Ascending aorta (tissue), 2 donors: Measurements from ENCODE around the gene AGTR1. TPM values are rescaled to one million over a fixed set of nuclear protein-coding genes. Genes with fewer than 3 reads are reported as not detected.
A peak's percentile ranks its signal among the peaks of the same experiment; 100 is the strongest.

Experiments
- DNase-seq, 2 donors: peaks; one replicate each; pipeline ENCODE4 v3.0.0-alpha.2; 2019; ENCODE audit warnings: low spot score in 2 of 2
- H3K27ac ChIP-seq, 2 donors: fragments of 200-600 bp; sonication (generic); one replicate each; pipeline ENCODE4 v1.5.1; 2016 to 2017; ENCODE audit warnings: mild to moderate bottlenecking in 1 of 2
- H3K27me3 ChIP-seq: fragments of 200-600 bp; sonication (generic); one replicate; pipeline ENCODE4 v1.5.1; 2017
- H3K36me3 ChIP-seq, 2 donors: fragments of 200-600 bp; sonication (generic); one replicate each; pipeline ENCODE4 v1.5.1; 2016
- H3K4me1 ChIP-seq, 2 donors: fragments of 200-600 bp; sonication (generic); one replicate each; pipeline ENCODE4 v1.5.1; 2016 to 2017; ENCODE audit warnings: mild to moderate bottlenecking in 1 of 2
- H3K4me3 ChIP-seq, 2 donors: fragments of 200-600 bp; sonication (generic); one replicate each; pipeline ENCODE4 v1.5.1; 2016 to 2017; ENCODE audit warnings: mild to moderate bottlenecking in 1 of 2
- H3K9me3 ChIP-seq, 2 donors: fragments of 200-600 bp; sonication (generic); one replicate each; pipeline ENCODE4 v1.5.1; 2016
- CTCF ChIP-seq, 3 experiments: fragments of 200-600 bp in 2 of 3; fragments of 450-650 bp in 1 of 3; sonication (generic) in 2 of 3; IDR thresholded peaks; one replicate each; pipeline ENCODE4 v1.5.1; 2016 to 2019; ENCODE audit warnings: antibody characterized with exemption in 3 of 3, mild to moderate bottlenecking in 1 of 3, moderate library complexity in 1 of 3
- intact Hi-C: fragments of 100-400 bp; cut with DNase I; formaldehyde crosslinking; loops from one replicate; pipeline ENCODE4 v1.15.1; 2023
- total RNA-seq: library from RNA; depleted of rRNA; stranded (reverse); fragments of >200 nt; gene quantifications from one replicate; pipeline ENCODE4 v1.1.0, GENCODE V29; 2016

Gene AGTR1
- 20.0 TPM for total RNA-seq

- H3K4me1 ChIP-seq: no peaks in the 10 kb centered on the region
- no peak for TF ChIP-seq CTCF (IDR thresholded peaks at IDR 0.05)
- H3K36me3 ChIP-seq: no peaks in the 10 kb centered on the region
- DNase-seq: peak in 1 of 2 donors; percentile 78
- no peaks in the 10 kb centered on the region for H3K27me3 ChIP-seq
- intact Hi-C loops: loop anchor here (1.0 kb wide), 1 partner anchor 50 kb away; no protein-coding TSS in a partner anchor
- H3K27ac ChIP-seq: peak within 1 kb of the TSS; percentile 1 to 58
- H3K4me3 ChIP-seq: peak within 1 kb of the TSS; percentile 73 to 78
- H3K9me3 ChIP-seq: no peaks in the 10 kb centered on the region
Observed at GRCh38 chr3:148697306-148698189, at the start of gene AGTR1. Gene AGTR1 (plus strand): TSS chr3:148697903. CDS start chr3:148741036, 43,133 bp downstream.

- intact Hi-C loops: no loop called here
- Histone ChIP-seq H3K27me3 (no peaks in the 10 kb centered on the region), H3K27ac (peak overlapping the region; percentile 30 to 52), H3K4me1 (peaks cover 0 to 7% of the 10 kb centered on the region in 2 donors), H3K36me3 (no peaks in the 10 kb centered on the region), H3K9me3 (no peaks in the 10 kb centered on the region), H3K4me3 (no peak overlapping the region)
- TF ChIP-seq CTCF (IDR thresholded peaks at IDR 0.05): no peak
- DNase-seq: no peak
Observed at GRCh38 chr3:148648685-148649352, 48.9 kb upstream of the AGTR1 start.

- H3K4me1 ChIP-seq: peaks cover 0 to 7% of the 10 kb centered on the region in 2 donors
- H3K27me3 ChIP-seq: no peaks in the 10 kb centered on the region
- no peaks in the 10 kb centered on the region for H3K9me3 ChIP-seq
- H3K4me3 ChIP-seq: no peak overlapping the region
- no peak overlapping the region for H3K27ac ChIP-seq
- DNase-seq: no peak
- no peaks in the 10 kb centered on the region for H3K36me3 ChIP-seq
- no peak for TF ChIP-seq CTCF (IDR thresholded peaks at IDR 0.05)
- intact Hi-C loops: loop anchor here (5.0 kb wide), 1 partner anchor 69 kb away; no protein-coding TSS in a partner anchor
Observed at GRCh38 chr3:148651549-148651948, 46.2 kb upstream of the AGTR1 start.

GRCh38 chr3:148654433-148654832 is 43.3 kb upstream of the AGTR1 start:
- DNase-seq: no peak
- Histone ChIP-seq H3K27me3 (no peaks in the 10 kb centered on the region), H3K4me1 (peaks cover 0 to 3% of the 10 kb centered on the region in 2 donors), H3K36me3 (no peaks in the 10 kb centered on the region), H3K9me3 (no peaks in the 10 kb centered on the region), H3K4me3 (no peak overlapping the region), H3K27ac (no peak overlapping the region)
- no peak for TF ChIP-seq CTCF (IDR thresholded peaks at IDR 0.05)
- intact Hi-C loops: loop anchor here (5.0 kb wide), 1 partner anchor 72 kb away; no protein-coding TSS in a partner anchor

- Histone ChIP-seq H3K27ac (no peak overlapping the region), H3K27me3 (no peaks in the 10 kb centered on the region), H3K36me3 (no peaks in the 10 kb centered on the region), H3K4me3 (no peak overlapping the region), H3K9me3 (no peaks in the 10 kb centered on the region), H3K4me1 (no peaks in the 10 kb centered on the region)
- intact Hi-C loops: no loop called here
- DNase-seq: no peak
- TF ChIP-seq CTCF (IDR thresholded peaks at IDR 0.05): no peak
Observed at GRCh38 chr3:148657470-148657869, 40.2 kb upstream of the AGTR1 start.
